HG03039 (cell line): ENCODE results near the gene SMIM13.

Source experiments
- ATAC-seq: cut with Tn5 transposase; IDR thresholded peaks from one replicate; pipeline ENCODE4 v1.9.1; 2021; ENCODE audit warnings: mild to moderate bottlenecking, moderate library complexity; ENCODE audit not compliant: unreplicated experiment

SMIM13 gene

GRCh38 chr6:11149551-11149950, 55.9 kb downstream of the SMIM13 start:
- ATAC-seq = no peak

- no peak for ATAC-seq
These were observed 57.9 kb downstream of the SMIM13 start for GRCh38 chr6:11151488-11151887.

- ATAC-seq = no peak
These were observed 58.9 kb downstream of the SMIM13 start for GRCh38 chr6:11152581-11152980.

GRCh38 chr6:11153447-11153846, 59.8 kb downstream of the SMIM13 start:
- no peak for ATAC-seq

- ATAC-seq = no peak
These were observed 62.0 kb downstream of the SMIM13 start for GRCh38 chr6:11155589-11155988.

GRCh38 chr6:11160199-11160598, 66.6 kb downstream of the SMIM13 start:
- ATAC-seq = no peak

- ATAC-seq = no peak
These were observed 67.7 kb downstream of the SMIM13 start for GRCh38 chr6:11161031-11161956.

GRCh38 chr6:11162262-11162661, 68.6 kb downstream of the SMIM13 start:
- no peak for ATAC-seq

- ATAC-seq = no peak
These were observed 70.3 kb downstream of the SMIM13 start for GRCh38 chr6:11163932-11164331.

GRCh38 chr6:11164717-11165646, 71.3 kb downstream of the SMIM13 start:
- ATAC-seq = no peak

GRCh38 chr6:11166948-11167347, 73.3 kb downstream of the SMIM13 start:
- no peak for ATAC-seq

GRCh38 chr6:11168091-11168635, 74.5 kb downstream of the SMIM13 start:
- no peak for ATAC-seq

GRCh38 chr6:11171952-11172351, 78.3 kb downstream of the SMIM13 start:
- no peak for ATAC-seq

GRCh38 chr6:11172501-11173327, 79.1 kb downstream of the SMIM13 start:
- ATAC-seq = no peak

- no peak for ATAC-seq
These were observed 80.6 kb downstream of the SMIM13 start for GRCh38 chr6:11174242-11174611.

- ATAC-seq = no peak
These were observed 83.6 kb downstream of the SMIM13 start for GRCh38 chr6:11177271-11177670.

GRCh38 chr6:11179088-11179418, 85.4 kb downstream of the SMIM13 start:
- ATAC-seq = no peak

- no peak for ATAC-seq
These were observed 86.0 kb downstream of the SMIM13 start for GRCh38 chr6:11179419-11180202.

GRCh38 chr6:11181478-11182136, 88.0 kb downstream of the SMIM13 start:
- no peak for ATAC-seq
